IMR-90 (cell line): ENCODE results near the gene CCNI2.

Source experiments
- CEBPB ChIP-seq: IDR thresholded peaks from 2 replicates; pipeline ENCODE4 v1.6.1; 2012; ENCODE audit warnings: low read depth, low read length, improper control_type of control experiment
- TF ChIP-seq, protein P1 (sequence below): conservative IDR thresholded peaks from 2 replicates; pipeline ENCODE4 v1.5.1; 2012; ENCODE audit warnings: mild to moderate bottlenecking, low read depth, low read length, improper control_type of control experiment

- TF ChIP-seq, protein P1, sequence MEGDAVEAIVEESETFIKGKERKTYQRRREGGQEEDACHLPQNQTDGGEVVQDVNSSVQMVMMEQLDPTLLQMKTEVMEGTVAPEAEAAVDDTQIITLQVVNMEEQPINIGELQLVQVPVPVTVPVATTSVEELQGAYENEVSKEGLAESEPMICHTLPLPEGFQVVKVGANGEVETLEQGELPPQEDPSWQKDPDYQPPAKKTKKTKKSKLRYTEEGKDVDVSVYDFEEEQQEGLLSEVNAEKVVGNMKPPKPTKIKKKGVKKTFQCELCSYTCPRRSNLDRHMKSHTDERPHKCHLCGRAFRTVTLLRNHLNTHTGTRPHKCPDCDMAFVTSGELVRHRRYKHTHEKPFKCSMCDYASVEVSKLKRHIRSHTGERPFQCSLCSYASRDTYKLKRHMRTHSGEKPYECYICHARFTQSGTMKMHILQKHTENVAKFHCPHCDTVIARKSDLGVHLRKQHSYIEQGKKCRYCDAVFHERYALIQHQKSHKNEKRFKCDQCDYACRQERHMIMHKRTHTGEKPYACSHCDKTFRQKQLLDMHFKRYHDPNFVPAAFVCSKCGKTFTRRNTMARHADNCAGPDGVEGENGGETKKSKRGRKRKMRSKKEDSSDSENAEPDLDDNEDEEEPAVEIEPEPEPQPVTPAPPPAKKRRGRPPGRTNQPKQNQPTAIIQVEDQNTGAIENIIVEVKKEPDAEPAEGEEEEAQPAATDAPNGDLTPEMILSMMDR: no peak
- no peak for TF ChIP-seq CEBPB
Observed at GRCh38 chr5:132778856-132779255, 31.6 kb downstream of the CCNI2 start.
